HG02798 (cell line): ENCODE results near the gene ACTL8.

Source experiments
- ATAC-seq: cut with Tn5 transposase; IDR thresholded peaks from one replicate; pipeline ENCODE4 v1.9.1; 2021; ENCODE audit warnings: mild to moderate bottlenecking; ENCODE audit not compliant: unreplicated experiment, poor library complexity

ACTL8 gene

DNA sequence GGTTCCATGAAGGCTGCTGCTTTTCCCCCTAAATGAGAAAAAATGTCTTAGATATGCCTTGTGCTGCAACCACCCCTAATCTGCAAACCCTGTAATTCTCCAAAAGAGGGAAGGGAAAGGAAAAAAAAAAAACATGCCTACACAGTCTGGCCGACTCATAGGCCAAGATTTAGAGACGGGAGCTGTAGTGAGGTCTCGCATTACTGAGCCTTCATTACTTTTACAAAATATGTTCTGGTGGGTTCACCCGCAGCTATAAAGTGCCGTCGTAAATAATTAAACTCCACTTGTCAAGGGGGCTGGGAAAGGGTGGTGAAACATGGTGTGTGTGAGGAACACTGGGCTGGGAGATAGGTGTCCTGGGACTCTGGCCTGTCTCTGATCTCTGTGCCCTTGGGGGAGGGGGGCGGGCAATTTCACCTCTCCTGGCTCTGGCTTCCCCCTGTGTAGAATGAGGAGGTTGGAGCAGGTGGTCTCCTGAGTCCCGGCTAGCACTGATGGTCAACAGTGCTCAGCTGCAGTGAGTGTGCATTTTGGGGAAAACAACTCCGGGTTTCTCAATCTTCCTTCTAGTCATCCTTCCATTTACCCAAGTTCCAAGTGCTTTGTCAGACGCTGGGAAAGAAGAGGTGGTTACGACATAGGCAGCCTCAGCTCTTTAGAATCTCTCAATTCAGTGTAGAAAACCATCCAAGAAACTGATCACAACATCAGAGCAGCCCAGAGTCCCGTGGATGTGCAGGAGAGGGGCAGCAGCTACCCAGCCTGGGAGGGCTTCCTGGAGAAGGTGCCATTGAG, 82.3 kb downstream of the ACTL8 start:
- no peak for ATAC-seq

- ATAC-seq: no peak
Measured at GRCh38 chr1:17839641-17840196, 84.6 kb downstream of the ACTL8 start.

DNA sequence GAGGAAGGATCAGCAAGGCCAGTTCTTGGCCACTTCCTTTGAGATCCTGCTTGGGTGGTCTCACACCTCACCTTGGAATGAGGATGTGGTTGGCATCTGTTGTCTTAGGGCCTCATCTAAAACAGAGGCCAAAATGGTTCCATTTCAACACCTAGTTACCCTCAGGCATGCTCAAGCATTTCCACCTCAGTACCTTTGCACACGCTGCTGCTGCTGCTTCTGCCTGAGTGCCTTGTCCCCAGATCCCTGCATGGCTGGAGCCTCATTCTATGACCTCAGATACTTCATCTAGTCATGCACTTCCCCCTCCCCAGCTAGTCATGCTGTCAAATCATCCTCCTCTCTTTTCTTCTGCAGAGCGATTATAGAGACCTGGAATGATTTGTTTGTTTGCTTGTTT, 86.8 kb downstream of the ACTL8 start:
- no peak for ATAC-seq

- no peak for ATAC-seq
Measured at GRCh38 chr1:17842686-17843085, 87.6 kb downstream of the ACTL8 start.

GRCh38 chr1:17844185-17844826, 89.2 kb downstream of the ACTL8 start:
- no peak for ATAC-seq

- ATAC-seq: no peak
Measured at GRCh38 chr1:17845583-17845982, 90.5 kb downstream of the ACTL8 start.

GRCh38 chr1:17846341-17846740, 91.2 kb downstream of the ACTL8 start:
- ATAC-seq: no peak

GRCh38 chr1:17847111-17847510, 92.0 kb downstream of the ACTL8 start:
- ATAC-seq: no peak

GRCh38 chr1:17849216-17849615, 94.1 kb downstream of the ACTL8 start:
- no peak for ATAC-seq

DNA sequence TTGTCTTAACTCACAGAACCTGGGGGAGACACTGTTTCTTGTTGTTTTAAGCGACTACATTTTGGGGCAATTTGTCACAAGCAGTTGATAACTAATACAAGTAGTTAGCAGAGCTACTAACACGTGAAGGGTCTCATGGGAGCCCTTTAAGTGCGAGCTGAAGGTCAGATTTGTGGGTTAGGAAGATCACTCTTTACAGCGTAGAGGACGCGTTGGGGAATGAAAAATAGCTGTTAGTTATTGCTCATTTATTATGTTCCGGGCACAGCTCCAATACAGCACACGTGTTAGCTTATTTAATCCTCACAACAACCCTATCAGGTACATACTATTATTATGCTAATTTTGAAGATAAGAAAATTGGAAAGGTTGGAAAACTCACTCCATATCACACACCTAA, 95.9 kb downstream of the ACTL8 start:
- no peak for ATAC-seq

GRCh38 chr1:17852383-17852782, 97.2 kb downstream of the ACTL8 start:
- ATAC-seq: no peak

DNA sequence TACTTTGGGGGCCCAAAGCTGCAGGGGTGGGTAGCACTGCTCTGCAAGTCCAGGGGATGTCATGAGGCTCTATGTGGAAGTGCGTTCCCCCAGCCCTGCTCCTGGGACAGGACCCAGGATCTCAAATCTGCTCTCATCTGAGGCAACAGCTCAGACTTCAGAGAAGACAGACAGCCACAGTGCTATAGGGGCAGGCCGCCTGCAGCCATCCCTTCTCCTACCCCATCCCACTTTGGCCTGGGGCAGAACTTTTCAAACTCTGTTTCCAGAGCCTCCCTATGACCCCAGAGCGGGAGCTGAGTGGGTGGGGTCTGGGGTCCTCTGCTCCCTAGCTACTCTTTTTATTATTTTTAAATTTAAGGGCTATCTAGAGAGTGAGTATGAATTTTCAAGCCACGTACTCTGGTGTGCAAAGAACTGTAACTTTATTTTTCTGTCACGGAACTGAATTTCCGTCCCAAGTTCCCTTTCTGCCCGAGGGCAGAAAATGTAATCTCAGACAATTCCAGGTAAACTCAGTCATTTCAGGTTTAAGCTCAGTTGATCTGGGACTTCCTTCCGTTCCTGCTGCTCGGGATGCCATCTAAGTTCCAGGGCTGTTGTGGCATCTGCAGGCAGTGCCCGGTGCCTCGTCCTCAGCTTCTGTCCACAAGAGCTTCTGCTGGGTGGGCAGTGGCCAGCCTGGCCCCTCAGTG, 98.3 kb downstream of the ACTL8 start:
- ATAC-seq: no peak

DNA sequence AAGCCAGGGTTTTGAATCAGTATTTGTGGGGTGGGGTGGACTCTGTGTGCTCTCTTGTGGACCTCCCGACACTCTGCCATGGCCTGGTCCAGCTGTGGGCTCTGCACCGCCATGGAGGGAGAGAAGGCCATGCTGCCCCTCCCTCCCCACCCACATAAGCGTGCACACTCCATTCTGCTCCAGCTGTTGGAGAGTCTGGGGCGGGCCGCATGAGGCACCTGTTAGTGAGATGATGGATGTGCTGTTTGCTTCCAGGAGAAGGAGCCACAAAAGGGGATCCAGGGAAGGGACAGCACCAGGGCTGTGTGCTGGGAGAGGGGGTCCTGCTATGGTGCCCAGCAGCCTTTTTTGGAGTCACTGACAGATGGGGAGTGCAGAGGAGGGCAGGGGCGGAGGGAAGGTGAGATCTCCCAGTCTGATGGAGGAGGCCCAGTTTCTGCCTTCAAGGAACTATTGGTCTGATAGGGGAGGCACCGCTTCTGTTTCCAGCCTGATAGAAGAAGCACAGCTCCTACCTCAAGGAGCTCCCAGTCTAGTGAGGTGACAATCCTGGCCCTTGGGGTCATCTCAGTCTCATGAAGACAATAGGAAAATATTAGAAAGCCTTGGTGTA, 101.5 kb downstream of the ACTL8 start:
- ATAC-seq: no peak

- no peak for ATAC-seq
Measured at GRCh38 chr1:17857109-17857499, 102.0 kb downstream of the ACTL8 start.

DNA sequence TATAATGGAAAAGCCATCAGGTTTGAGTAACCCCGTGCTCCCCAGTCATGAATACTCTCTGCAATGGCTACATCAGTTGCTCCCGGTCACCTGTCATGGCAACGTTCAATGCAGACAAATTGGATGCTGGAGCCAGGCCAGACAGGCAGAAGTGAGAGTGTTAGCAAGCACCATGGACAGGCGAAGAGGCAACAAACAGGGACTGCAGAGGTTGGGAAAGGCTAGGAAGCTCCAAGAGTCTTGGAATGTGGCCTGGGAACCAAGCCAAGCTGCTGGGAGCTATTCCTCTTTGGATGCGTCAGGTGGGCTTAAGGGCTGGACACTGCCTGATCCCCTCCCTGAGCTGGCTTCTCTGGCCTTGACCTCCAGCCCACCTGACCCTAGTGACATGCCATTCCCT, 102.9 kb downstream of the ACTL8 start:
- no peak for ATAC-seq

- ATAC-seq: no peak
Measured at GRCh38 chr1:17860812-17861211, 105.7 kb downstream of the ACTL8 start.

- no peak for ATAC-seq
Measured at GRCh38 chr1:17861685-17862084, 106.6 kb downstream of the ACTL8 start.

GRCh38 chr1:17862121-17862520, 107.0 kb downstream of the ACTL8 start:
- ATAC-seq: no peak

DNA sequence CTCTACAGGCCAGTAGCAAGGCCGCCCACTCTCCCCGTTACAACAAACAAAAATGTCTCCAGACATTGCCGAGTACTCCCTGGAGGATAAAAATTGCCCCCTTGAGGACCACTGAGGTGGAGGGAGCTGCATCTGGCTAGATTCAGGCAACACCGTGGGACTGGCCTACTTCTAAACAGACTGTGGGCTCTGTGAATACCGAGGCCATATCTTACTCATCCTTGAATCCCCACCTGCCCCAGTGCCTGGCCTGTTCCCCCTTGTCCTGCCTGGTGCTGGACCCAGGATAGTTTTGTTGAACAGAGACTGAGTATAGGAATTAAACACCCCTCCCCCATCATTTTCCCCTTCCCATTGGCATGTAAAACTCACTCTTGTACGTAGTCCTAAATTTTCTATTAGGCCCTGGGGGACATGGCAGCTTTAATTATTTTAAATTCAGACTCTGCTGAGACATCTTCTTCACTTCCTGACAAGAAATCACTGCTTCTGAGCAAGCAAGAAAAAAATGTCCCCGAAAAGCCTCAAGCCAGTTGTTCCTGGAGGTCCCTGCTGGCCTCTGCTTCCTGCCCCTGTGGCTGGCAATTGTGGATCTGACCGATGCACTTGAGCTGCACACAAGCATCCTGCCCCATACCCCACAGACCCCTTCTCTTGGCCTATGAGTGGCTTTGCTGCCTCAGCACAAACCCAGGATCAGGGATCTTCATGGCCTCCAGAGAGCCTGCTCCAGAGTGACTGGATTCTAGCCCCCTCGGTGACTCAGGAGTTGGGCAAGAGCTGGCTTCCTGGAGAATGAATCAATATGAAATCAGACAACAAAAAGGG, 111.0 kb downstream of the ACTL8 start:
- no peak for ATAC-seq

DNA sequence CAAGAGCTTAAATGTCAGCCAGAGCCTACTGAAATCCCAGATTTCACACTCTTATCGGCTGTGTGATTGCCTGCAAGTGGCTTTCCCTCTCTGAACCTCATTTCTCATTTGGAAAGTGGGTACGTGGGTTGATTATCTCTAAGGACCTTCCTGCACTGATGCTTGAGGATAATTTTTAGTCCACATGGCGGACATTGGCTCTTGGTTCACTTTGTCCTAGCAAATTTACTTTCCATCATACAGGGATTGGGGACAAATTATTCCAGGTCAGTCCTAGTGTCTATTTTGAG, 111.6 kb downstream of the ACTL8 start:
- ATAC-seq: no peak
